T47D (cell line): ENCODE results near the gene TSEN2.

Experiments
- DNase-seq, 2 experiments: peaks; one replicate each; pipeline versions ENCODE4 v3.0.0 to v3.0.0-alpha.2; 2011 to 2012; ENCODE audit warnings: low read depth in 1 of 2, low spot score in 1 of 2
- JUND ChIP-seq: IDR thresholded peaks from 2 replicates; pipeline ENCODE4 v1.6.1; 2012; ENCODE audit warnings: low read depth
- in situ Hi-C: cut with HindIII; loops from 2 replicates; pipeline ENCODE4 v1.10.0; 2016; ENCODE audit warnings: low sequenced_read_pairs, low pct_unique_long_range_greater_than_20kb

The TSEN2 gene

DNA sequence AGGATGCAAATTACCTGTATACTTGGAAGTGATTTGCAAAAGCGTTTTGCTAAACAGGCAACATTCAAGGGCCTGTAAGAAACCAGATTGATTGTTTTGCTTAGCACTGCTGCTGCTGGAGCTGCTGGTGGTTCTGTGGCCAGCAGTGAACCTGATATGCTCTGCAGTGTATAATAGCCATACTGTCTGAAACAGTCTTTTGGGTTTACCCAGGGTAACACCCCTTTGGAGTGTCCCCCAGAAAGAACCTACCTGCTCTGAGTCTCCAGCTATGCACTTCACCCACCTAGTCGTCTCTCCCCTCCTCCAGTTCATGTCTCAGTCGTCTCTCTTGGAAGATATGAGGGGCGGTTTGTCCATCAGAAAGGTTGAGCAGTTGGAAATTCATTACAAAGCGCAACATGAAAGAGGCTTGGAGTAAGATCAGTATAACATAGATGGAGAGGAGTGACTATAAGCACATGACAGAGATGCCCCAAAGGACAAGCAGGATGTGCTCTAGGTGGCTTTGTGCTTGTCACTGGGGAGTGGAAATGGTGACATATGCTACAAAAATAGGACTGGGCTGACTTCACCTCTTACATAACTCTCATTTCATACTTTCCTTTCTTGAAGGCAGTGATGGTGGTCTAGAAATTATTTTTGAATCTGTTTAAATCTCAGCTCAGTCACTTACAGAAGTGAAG is 76.4 kb downstream of the TSEN2 start:
- in situ Hi-C loops, result no loop called here
- DNase-seq, result no peak
- no peak for TF ChIP-seq JUND

GRCh38 chr3:12561397-12561796 is 77.1 kb downstream of the TSEN2 start:
- no peak for DNase-seq
- TF ChIP-seq JUND, result no peak
- in situ Hi-C loops, result no loop called here

- TF ChIP-seq JUND, result no peak
- in situ Hi-C loops, result no loop called here
- no peak for DNase-seq
These were observed 78.2 kb downstream of the TSEN2 start for GRCh38 chr3:12562451-12562850.

DNA sequence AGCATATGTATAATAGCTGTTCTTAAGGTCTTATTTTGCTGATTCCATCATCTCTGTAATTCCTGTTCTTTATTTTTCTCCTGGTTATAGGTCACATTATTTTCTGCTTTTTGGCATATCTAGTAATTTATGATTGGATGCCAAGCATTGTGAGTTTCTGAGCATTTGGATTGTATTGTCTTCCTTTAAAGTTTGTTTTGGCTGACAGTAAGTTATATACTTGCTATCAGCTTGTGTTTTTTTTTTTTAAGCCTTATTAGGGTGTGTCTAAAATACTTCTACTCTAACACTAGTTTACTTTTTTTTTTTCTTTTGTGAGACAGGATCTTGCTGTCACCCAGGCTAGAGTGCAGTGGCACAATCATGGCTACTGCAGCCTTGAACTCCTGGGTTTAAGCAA is 82.7 kb downstream of the TSEN2 start:
- no peak for DNase-seq
- TF ChIP-seq JUND, result no peak
- in situ Hi-C loops, result no loop called here

- in situ Hi-C loops, result no loop called here
- no peak for TF ChIP-seq JUND
- no peak for DNase-seq
These were observed 84.5 kb downstream of the TSEN2 start for GRCh38 chr3:12568747-12569146.

DNA sequence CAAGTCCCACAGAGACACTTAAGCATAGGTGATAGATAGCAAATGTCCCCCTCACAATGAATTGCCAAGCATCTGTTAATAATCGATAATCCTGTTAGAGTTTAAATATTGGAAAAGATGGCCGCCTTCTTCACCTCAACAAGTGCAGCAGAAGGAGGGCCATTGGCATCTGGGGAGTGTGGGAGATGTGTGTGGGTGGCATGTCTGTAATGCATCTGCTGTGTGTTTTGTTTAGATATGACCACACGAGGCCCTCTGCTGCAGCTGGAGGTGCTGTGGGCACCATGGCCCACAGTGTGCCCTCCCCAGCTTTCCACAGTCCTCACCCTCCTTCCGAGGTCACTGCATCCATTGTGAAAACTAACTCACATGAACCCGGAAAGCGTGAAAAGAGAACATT is 85.6 kb downstream of the TSEN2 start:
- in situ Hi-C loops, result no loop called here
- TF ChIP-seq JUND, result no peak
- DNase-seq, result no peak

- in situ Hi-C loops, result no loop called here
- no peak for DNase-seq
- TF ChIP-seq JUND, result no peak
These were observed 87.7 kb downstream of the TSEN2 start for GRCh38 chr3:12571986-12572385.

- no peak for DNase-seq
- no peak for TF ChIP-seq JUND
- in situ Hi-C loops, result no loop called here
These were observed 89.9 kb downstream of the TSEN2 start for GRCh38 chr3:12574131-12574530.

DNA sequence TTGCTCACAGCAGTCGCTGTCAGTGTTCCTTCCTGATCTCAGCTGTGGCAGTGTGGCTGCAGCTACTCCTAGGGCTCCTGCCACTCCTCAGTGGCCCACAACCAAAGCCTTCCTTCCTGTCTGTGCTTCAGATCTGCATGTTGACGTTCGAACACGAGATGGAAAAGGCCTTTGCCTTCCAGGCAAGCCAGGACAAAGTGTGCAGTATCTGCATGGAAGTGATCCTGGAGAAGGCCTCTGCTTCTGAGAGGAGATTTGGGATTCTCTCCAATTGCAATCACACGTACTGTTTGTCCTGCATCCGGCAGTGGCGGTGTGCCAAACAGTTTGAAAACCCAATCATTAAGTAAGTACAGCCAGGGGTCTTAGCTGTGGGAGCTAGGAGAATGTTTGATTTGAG is 90.4 kb downstream of the TSEN2 start:
- DNase-seq, result no peak

DNA sequence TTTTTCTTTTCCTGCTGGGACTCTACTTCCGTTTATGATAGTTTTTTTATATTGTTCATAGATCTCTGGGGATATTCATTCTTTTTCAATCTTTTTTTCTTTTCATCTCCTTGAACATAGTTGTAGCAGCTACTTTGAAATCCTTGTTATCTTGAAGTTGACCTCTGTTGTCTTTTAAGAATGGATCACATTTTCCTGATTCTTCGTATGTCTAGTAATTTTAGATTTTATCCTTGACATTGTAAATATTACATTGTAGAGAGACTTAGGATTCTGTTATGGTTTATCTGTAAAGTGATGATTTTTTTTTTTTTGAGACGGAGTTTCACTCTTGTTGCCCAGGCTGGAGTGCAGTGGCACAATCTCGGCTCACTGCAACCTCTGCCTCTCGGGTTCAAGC is 93.1 kb downstream of the TSEN2 start:
- no peak for DNase-seq
- in situ Hi-C loops, result no loop called here
- TF ChIP-seq JUND, result no peak

More for the DNA sequence above, 90.4 kb downstream of the TSEN2 start:
- in situ Hi-C loops, result no loop called here
- no peak for TF ChIP-seq JUND

DNA sequence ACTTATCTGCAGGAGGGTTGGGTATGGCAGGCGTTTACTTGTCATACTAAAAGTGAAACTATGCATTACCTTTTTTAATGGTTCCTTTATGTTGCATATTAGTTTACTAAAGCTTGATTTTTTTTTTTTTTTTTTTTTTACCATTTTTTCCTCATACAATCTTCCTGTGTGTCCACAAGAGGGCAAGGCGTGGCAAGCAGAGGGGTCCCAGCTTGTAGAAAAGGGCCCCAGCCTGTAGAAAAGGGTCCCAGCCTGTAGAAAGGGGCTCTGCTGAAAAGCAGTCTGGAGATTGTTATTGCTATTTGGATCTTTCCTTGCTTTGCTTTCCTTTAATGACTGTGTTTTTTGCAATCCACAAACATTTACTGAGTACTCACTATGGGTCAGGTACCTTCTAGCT is 94.5 kb downstream of the TSEN2 start:
- no peak for TF ChIP-seq JUND
- in situ Hi-C loops, result no loop called here
- no peak for DNase-seq

GRCh38 chr3:12579456-12579855 is 95.2 kb downstream of the TSEN2 start:
- no peak for DNase-seq

GRCh38 chr3:12579905-12580304 is 95.6 kb downstream of the TSEN2 start:
- in situ Hi-C loops, result no loop called here
- DNase-seq, result no peak
- no peak for TF ChIP-seq JUND

More at GRCh38 chr3:12579456-12579855, 95.2 kb downstream of the TSEN2 start:
- in situ Hi-C loops, result no loop called here
- no peak for TF ChIP-seq JUND

DNA sequence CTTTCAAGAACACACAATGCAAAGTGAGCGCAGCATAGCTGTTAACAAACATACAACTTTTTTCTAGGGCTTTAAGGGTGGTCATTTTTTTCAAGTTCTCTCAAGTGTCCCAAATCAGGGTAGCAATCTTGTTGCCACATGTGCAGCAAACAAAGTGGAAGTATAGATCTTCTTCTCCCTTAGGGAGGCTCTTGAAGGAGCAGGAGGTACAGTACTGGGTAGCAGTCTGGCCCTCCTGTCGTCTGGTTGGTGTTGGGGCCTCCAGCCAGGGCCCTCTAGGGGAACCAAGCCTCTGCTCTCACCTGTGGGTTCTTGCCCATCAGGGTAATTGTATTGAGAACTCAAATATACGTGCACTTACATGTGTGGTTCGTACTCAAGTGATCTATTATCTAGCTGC is 98.5 kb downstream of the TSEN2 start:
- DNase-seq, result no peak
- TF ChIP-seq JUND, result no peak
- in situ Hi-C loops, result no loop called here
